Measurements from ENCODE around the gene CEACAM6.

- TF ChIP-seq POLR2AphosphoS5 (IDR thresholded peaks at IDR 0.05; ENCODE audit: low read depth, low read length): no peak
- TF ChIP-seq POLR2A (IDR thresholded peaks at IDR 0.05; ENCODE audit: low read depth, low read length): no peak
- TF ChIP-seq TAF1 (IDR thresholded peaks at IDR 0.05; ENCODE audit: borderline replicate concordance, low read depth, low read length): no peak
Observed at GRCh38 chr19:41740415-41741243, 14.7 kb upstream of the CEACAM6 start.

All from GM12892 (cell line).